Osteoblast (primary cell): ENCODE data around the gene BMPR1B. TPM values are rescaled to one million over a fixed set of nuclear protein-coding genes. Genes with fewer than 3 reads are reported as not detected.

Experiments
- DNase-seq: peaks from one replicate; pipeline ENCODE4 v3.0.0; 2011; ENCODE audit warnings: low spot score, mixed read lengths; ENCODE audit not compliant: insufficient read length; ENCODE audit errors: missing footprints
- H2AFZ ChIP-seq: 2 replicates; pipeline ENCODE4 v1.6.0; 2011; ENCODE audit warnings: mild to moderate bottlenecking, low read length
- H3K27ac ChIP-seq: 2 replicates; pipeline ENCODE4 v1.5.1; 2011; ENCODE audit warnings: mild to moderate bottlenecking, low read depth, low read length, moderate library complexity
- H3K27me3 ChIP-seq: 2 replicates; pipeline ENCODE4 v1.6.0; 2012; ENCODE audit warnings: mild to moderate bottlenecking, control low read depth, inconsistent platforms, low read length, moderate library complexity; ENCODE audit not compliant: insufficient read depth
- H3K36me3 ChIP-seq: 2 replicates; pipeline ENCODE4 v1.5.1; 2011; ENCODE audit warnings: mild to moderate bottlenecking, low read length, control low read depth, moderate library complexity; ENCODE audit not compliant: insufficient read depth
- H3K4me1 ChIP-seq: 2 replicates; pipeline ENCODE4 v1.5.1; 2011; ENCODE audit warnings: mild to moderate bottlenecking, low read length, control low read depth, moderate library complexity; ENCODE audit not compliant: insufficient read depth
- H3K4me2 ChIP-seq: 2 replicates; pipeline ENCODE4 v1.6.0; 2011; ENCODE audit warnings: mild to moderate bottlenecking, low read length; ENCODE audit not compliant: insufficient read depth
- H3K4me3 ChIP-seq: fragments of 200-600 bp; sonication (generic); 3 replicates; pipeline ENCODE4 v1.5.1; 2012; ENCODE audit warnings: mild to moderate bottlenecking, low read length, inconsistent platforms; ENCODE audit not compliant: insufficient read depth
- H3K79me2 ChIP-seq: 2 replicates; pipeline ENCODE4 v1.6.0; 2012; ENCODE audit warnings: mild to moderate bottlenecking, low read length, control low read depth, inconsistent platforms; ENCODE audit not compliant: insufficient read depth
- H3K9me3 ChIP-seq: 2 replicates; pipeline ENCODE4 v1.5.1; 2011; ENCODE audit warnings: low read depth, low read length, control low read depth
- H4K20me1 ChIP-seq: 2 replicates; pipeline ENCODE4 v1.6.0; 2012; ENCODE audit warnings: mild to moderate bottlenecking, low read length, control low read depth; ENCODE audit not compliant: insufficient read depth
- total RNA-seq: library from RNA; depleted of rRNA; stranded (reverse); fragments of >200 nt; gene quantifications from 2 replicates; pipeline ENCODE4 v1.2.3, GENCODE V29; 2012
- TF ChIP-seq, protein P1 (sequence below): IDR thresholded peaks from 2 replicates; pipeline ENCODE4 v1.5.1; 2011; ENCODE audit warnings: mild to moderate bottlenecking, low read depth, low read length, moderate library complexity; ENCODE audit errors: extremely low read depth

Gene BMPR1B
- total RNA-seq, 1 donor, result 2.5 TPM

DNA sequence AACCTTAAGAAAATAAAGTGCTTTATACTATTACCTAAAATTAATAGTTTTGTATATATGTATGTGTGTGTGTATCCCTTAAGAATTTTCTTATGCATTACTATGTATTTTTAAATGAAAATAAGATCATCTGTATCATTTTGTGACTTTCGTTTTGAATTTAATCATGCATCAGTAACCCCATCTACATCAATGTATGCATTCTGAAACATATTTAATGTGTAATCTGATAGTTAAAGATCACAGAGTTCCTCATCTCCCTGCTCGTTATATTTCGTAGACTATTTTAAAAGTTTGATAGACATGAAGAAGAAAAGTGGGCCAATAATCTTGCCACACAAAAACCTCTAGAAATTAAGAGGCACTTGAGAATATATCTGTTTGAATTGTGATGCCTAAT is 7.4 kb downstream of the BMPR1B start:
- no peaks in the 10 kb centered on the region for H3K79me2 ChIP-seq
- no peak overlapping the region for H2AFZ ChIP-seq
- H3K9me3 ChIP-seq, result no peaks in the 10 kb centered on the region
- H3K27ac ChIP-seq, result no peak overlapping the region
- peaks cover 13% of the 10 kb centered on the region for H3K27me3 ChIP-seq
- DNase-seq, result no peak
- H3K4me1 ChIP-seq, result no peaks in the 10 kb centered on the region
- H3K36me3 ChIP-seq, result no peaks in the 10 kb centered on the region
- no peaks in the 10 kb centered on the region for H4K20me1 ChIP-seq
- no peak overlapping the region for H3K4me2 ChIP-seq
- H3K4me3 ChIP-seq, result no peak overlapping the region
- TF ChIP-seq, protein P1, sequence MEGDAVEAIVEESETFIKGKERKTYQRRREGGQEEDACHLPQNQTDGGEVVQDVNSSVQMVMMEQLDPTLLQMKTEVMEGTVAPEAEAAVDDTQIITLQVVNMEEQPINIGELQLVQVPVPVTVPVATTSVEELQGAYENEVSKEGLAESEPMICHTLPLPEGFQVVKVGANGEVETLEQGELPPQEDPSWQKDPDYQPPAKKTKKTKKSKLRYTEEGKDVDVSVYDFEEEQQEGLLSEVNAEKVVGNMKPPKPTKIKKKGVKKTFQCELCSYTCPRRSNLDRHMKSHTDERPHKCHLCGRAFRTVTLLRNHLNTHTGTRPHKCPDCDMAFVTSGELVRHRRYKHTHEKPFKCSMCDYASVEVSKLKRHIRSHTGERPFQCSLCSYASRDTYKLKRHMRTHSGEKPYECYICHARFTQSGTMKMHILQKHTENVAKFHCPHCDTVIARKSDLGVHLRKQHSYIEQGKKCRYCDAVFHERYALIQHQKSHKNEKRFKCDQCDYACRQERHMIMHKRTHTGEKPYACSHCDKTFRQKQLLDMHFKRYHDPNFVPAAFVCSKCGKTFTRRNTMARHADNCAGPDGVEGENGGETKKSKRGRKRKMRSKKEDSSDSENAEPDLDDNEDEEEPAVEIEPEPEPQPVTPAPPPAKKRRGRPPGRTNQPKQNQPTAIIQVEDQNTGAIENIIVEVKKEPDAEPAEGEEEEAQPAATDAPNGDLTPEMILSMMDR, result no peak

- peaks cover 8% of the 10 kb centered on the region for H3K27me3 ChIP-seq
- H3K27ac ChIP-seq, result no peak overlapping the region
- no peak overlapping the region for H3K4me2 ChIP-seq
- H2AFZ ChIP-seq, result no peak overlapping the region
- no peak for DNase-seq
- no peaks in the 10 kb centered on the region for H3K4me1 ChIP-seq
- no peaks in the 10 kb centered on the region for H3K36me3 ChIP-seq
- H3K4me3 ChIP-seq, result no peak overlapping the region
- no peaks in the 10 kb centered on the region for H3K9me3 ChIP-seq
- no peaks in the 10 kb centered on the region for H3K79me2 ChIP-seq
- TF ChIP-seq, protein P1, result no peak
- H4K20me1 ChIP-seq, result no peaks in the 10 kb centered on the region
Observed at GRCh38 chr4:94765648-94766047, 7.9 kb downstream of the BMPR1B start.

GRCh38 chr4:94766856-94767255 is 9.1 kb downstream of the BMPR1B start:
- Histone ChIP-seq H3K27me3 (peaks cover 4% of the 10 kb centered on the region), H2AFZ (no peak overlapping the region), H4K20me1 (no peaks in the 10 kb centered on the region), H3K27ac (no peak overlapping the region), H3K4me1 (no peaks in the 10 kb centered on the region), H3K4me3 (no peak overlapping the region), H3K79me2 (no peaks in the 10 kb centered on the region), H3K9me3 (no peaks in the 10 kb centered on the region), H3K36me3 (no peaks in the 10 kb centered on the region), H3K4me2 (no peak overlapping the region)
- no peak for DNase-seq
- TF ChIP-seq, protein P1, result no peak

DNA sequence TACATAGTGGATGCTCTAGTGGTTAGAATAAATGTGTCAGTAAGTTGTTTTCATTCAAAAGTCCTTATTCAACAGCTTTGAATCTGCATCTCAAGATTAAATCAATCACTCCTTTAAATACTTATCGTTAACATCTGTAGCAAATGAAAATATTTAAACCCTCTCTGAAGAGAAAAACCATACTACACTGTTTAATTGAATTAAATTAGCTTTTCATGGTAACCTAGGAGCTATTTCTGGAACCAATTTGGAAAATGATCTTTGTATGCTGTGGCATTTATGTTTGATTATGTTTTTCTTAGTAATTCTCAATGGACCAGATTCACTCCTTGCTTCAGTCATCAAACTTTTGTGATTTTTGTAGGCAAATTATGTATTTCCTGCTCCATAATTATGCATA is 9.7 kb downstream of the BMPR1B start:
- H2AFZ ChIP-seq, result no peak overlapping the region
- H3K36me3 ChIP-seq, result no peaks in the 10 kb centered on the region
- no peaks in the 10 kb centered on the region for H3K27me3 ChIP-seq
- TF ChIP-seq, protein P1, result no peak
- no peaks in the 10 kb centered on the region for H3K79me2 ChIP-seq
- H3K4me3 ChIP-seq, result no peak overlapping the region
- H3K9me3 ChIP-seq, result no peaks in the 10 kb centered on the region
- no peak overlapping the region for H3K27ac ChIP-seq
- no peaks in the 10 kb centered on the region for H4K20me1 ChIP-seq
- H3K4me1 ChIP-seq, result no peaks in the 10 kb centered on the region
- H3K4me2 ChIP-seq, result no peak overlapping the region
- DNase-seq, result no peak
